ENCODE results near the gene SIDT2. TPM values are rescaled to one million over a fixed set of nuclear protein-coding genes. Genes with fewer than 3 reads are reported as not detected.

Gene SIDT2
- total RNA-seq, 2 experiments from 2014 or later: 18.3 to 37.7 TPM

GRCh38 chr11:117226388-117227385 lies 48.1 kb downstream of the SIDT2 start:
- Histone ChIP-seq H3K9me3 (ENCODE audit: low read length) (no peaks in the 10 kb centered on the region), H3K4me1 (ENCODE audit: insufficient read depth, low read length, poor library complexity, severe bottlenecking) (peaks cover 21% of the 10 kb centered on the region), H3K27ac (ENCODE audit: low read depth, low read length, poor library complexity, severe bottlenecking) (no peak overlapping the region), H3K4me3 (ENCODE audit: low read depth, low read length, poor library complexity, severe bottlenecking) (no peak overlapping the region), H3K9me2 (ENCODE audit: insufficient read depth, low read length) (no peaks in the 10 kb centered on the region), H3K79me2 (ENCODE audit: insufficient read depth, low read depth, low read length) (peaks cover 23% of the 10 kb centered on the region), H3K4me2 (ENCODE audit: low read length) (no peak overlapping the region), H2AFZ (ENCODE audit: low read length) (no peak overlapping the region), H4K20me1 (ENCODE audit: insufficient read depth, low read length) (no peaks in the 10 kb centered on the region), H3K36me3 (ENCODE audit: insufficient read depth, low read length) (peaks cover 74% of the 10 kb centered on the region)
- ChIA-PET POLR2A (interaction anchor here (0.6 to 1.1 kb wide), 2 partner anchors 44 to 46 kb away, joined by 4 to 5 read pairs; no protein-coding TSS in a partner anchor), CTCF (ENCODE audit: unreplicated experiment) (interaction anchor here (0.9 to 1.2 kb wide), 3 partner anchors 46 to 395 kb away, joined by 3 to 6 read pairs (median 3); no protein-coding TSS in a partner anchor)
- TF ChIP-seq CTCF (conservative IDR thresholded peaks at IDR 0.05; ENCODE audit: low read length) (peak; percentile 88), EZH2phosphoT487 (IDR thresholded peaks at IDR 0.05; ENCODE audit: borderline replicate concordance, low read depth, low read length) (no peak)
- intact Hi-C loops (cut with micrococcal nuclease; ENCODE audit: unreplicated experiment): loop anchor here (1.0 kb wide), 2 partner anchors 45 to 120 kb away; no protein-coding TSS in a partner anchor
- no TSS peak for BruUV-seq (replicated peaks)
- DNase-seq (ENCODE audit: low spot score): peak; percentile 85

DNA sequence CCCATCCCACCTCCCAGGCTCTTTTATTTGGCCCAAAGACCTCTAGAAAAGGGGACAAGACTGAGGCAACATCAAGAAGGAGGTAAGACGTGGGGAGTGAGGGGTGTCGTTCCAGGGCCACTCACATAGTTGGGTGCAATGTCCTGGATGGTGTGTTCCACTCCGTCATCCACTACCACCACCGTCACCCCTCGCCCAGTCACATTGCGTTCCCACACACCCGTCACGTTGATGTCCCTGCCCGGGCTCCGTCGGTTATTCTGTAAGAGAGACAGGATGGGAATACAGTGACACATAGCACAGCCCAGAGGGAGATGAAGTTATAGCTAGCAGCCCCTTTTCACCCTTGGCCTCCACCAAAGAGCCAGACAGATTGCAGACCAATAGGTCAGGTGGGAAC lies 49.5 kb downstream of the SIDT2 start:
- POLR2A ChIA-PET: no interaction called here
- DNase-seq (ENCODE audit: low spot score): no peak
- no peaks in the 10 kb centered on the region for H3K9me2 ChIP-seq (ENCODE audit: insufficient read depth, low read length)
- peaks cover 28% of the 10 kb centered on the region for H3K79me2 ChIP-seq (ENCODE audit: insufficient read depth, low read depth, low read length)
- H3K9me3 ChIP-seq (ENCODE audit: low read length): no peaks in the 10 kb centered on the region
- H3K4me2 ChIP-seq (ENCODE audit: low read length): no peak overlapping the region
- no peak overlapping the region for H3K4me3 ChIP-seq (ENCODE audit: low read depth, low read length, poor library complexity, severe bottlenecking)
- no peak for TF ChIP-seq CTCF (conservative IDR thresholded peaks at IDR 0.05; ENCODE audit: low read length)
- TF ChIP-seq EZH2phosphoT487 (IDR thresholded peaks at IDR 0.05; ENCODE audit: borderline replicate concordance, low read depth, low read length): no peak
- CTCF ChIA-PET (ENCODE audit: unreplicated experiment): interaction anchor here (0.6 kb wide), 1 partner anchor 123 kb away, joined by 3 read pairs; no protein-coding TSS in a partner anchor
- peaks cover 23% of the 10 kb centered on the region for H3K4me1 ChIP-seq (ENCODE audit: insufficient read depth, low read length, poor library complexity, severe bottlenecking)
- no peak overlapping the region for H2AFZ ChIP-seq (ENCODE audit: low read length)
- H3K27ac ChIP-seq (ENCODE audit: low read depth, low read length, poor library complexity, severe bottlenecking): no peak overlapping the region
- H4K20me1 ChIP-seq (ENCODE audit: insufficient read depth, low read length): no peaks in the 10 kb centered on the region
- no TSS peak for BruUV-seq (replicated peaks)
- intact Hi-C loops (cut with micrococcal nuclease; ENCODE audit: unreplicated experiment): no loop called here
- H3K36me3 ChIP-seq (ENCODE audit: insufficient read depth, low read length): peaks cover 63% of the 10 kb centered on the region

Data from OCI-LY7 (cell line).